Amniotic epithelial cell (primary cell): ENCODE data around the gene NDRG3.
"Not testable (repeated sequence)": the region's sequence is repeated elsewhere in the genome, so short reads cannot be mapped to it uniquely, and the experiment has no call there.

Experiments used
- DNase-seq: peaks from one replicate; pipeline ENCODE4 v3.0.0-alpha.2; 2010; ENCODE audit warnings: low read depth

Gene NDRG3

DNA sequence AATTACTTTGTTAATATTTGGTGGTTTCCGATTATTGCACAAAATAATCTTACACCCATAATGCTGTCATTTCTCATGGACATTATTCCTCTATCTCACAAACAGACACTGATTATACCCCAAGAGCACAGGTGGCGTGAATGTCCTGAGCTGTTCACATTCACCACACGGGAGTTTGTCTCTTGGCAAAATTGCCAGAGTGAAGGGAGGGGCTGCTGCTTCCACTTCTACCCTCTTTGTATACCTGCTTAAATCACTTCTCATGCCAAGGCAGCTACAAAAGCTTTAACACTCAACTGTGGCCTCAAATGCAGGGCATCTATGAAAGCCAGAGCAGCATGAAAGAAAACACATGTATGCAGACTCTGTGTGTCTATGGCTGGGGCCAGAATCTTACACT lies 58.0 kb downstream of the NDRG3 start:
- no peak for DNase-seq

DNA sequence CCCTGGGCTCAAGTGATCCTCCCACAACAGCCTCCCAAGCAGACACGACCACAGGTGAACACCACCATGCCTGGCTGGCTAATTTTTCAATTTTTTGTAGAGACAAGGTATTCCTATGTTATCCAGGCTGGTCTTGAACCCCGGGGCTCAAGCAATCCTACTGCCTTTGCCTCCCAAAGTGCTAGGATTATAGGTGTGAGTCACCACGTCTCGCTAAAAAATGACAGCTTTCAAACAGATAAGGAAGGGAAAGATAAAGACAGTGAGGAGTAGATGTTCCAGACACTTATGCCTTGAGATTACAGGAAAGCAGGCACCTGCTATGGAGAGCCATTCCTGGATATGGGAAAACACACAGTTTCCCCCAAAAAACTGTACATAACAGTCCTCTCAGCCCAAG lies 58.9 kb downstream of the NDRG3 start:
- peak; percentile 11 for DNase-seq

DNA sequence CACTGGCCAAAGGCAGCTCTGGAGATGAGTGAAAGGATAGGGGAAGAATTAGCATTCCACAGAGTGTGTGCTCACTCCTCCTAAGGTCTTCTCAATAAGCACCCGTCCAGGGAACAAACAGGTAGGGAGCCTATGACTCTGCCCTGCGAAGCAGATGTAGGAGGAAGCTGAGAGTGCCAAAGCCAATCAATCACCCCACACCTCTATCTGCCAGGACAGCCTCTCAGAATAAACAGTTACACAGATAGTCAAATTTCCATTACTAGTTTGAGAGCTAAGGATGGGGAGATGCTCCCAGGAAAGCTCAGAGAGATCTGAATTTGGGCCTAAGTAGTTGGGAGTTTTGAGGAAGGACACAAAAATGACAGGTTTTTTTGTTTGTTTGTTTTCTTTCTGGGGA lies 59.4 kb downstream of the NDRG3 start:
- no peak for DNase-seq

DNA sequence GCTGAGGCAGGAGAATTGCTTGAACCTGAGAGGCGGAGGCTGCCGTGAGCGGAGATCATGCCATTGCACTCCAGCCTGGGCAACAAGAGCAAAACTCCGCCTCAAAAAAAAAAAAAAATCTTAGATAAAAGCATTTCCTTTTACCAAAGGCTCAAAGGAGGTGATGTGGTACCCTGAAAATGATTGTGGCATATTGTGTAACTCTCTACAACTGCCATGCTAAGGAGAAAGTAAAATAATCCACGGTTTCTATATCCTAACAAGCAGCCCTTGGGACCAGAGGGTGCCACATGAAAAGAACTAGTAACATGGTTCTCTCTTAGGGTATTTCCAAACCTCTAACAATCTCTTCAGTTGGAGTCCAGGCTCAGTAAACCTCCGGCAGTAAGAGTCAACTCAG lies 61.1 kb downstream of the NDRG3 start:
- no peak for DNase-seq

DNA sequence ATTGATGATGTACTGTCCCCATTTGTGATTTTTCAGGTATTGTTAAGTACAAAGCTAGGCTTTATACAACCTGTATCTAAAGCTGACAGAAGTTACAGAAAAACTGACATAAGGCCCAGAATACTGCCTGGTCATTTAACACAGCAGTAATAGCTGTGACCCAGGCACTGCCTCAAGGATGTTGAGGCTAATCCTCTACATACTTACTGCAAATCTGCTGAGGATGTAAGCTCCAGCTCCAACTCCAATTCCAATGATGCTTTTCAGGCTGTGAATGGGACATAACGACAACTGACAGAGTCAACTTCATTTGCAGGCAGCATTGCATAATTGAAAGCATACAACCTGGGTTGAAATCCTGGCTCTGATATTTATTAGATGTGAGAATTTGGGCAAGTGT lies 63.6 kb downstream of the NDRG3 start:
- DNase-seq, result no peak

DNA sequence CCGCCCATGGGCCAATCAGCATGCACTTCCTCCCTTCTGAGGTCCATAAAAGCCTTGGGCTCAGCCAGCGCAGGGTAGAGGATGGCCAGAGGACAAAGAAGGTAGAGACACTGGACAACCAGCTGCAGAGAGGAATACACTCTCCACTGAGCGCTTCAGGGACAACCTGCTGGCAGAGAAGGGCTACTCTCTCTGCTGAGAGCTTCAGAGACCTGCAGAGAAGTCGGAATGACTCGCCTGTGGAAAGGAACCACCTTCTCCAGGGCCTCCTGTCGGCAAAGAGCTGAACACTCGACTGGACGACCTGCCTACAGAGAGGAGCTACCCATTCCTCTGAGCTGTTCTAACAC lies 68.5 kb downstream of the NDRG3 start:
- DNase-seq, result no peak

DNA sequence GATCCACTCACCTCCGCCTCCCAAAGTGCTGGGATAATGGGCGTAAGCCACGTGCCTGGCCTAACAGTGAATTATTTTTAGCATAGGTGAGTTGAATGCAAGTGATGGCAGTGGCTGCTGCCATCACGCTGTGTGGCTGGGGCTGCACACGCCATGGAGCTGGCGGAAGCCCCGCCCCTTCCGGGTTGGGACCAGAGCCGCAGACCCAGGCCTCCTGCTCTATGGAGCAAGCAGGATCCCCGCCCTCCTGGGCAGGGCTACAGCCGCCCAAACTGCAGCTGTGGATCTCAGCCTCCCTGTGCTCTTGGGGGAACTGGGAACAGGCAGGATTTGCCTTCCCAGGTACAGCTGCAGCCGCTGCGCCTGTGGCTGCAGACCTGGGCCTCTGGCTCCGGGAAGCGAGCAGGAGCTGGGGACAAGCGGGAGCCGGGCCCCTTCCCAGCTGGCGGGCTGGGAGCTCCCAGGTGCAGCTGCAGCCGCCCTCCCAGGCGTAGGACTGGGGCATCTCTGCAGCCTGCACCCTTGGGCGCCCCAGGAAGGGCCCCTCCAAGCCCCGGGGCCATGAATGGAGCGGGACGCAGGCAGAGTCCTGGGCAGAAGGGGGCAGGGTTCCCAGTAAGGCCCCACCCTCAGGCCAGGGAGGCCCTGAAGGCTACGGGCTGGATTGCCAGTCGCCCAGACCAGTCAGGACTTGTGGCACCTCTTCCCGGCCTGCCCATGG lies 69.0 kb downstream of the NDRG3 start:
- DNase-seq, result no peak

DNA sequence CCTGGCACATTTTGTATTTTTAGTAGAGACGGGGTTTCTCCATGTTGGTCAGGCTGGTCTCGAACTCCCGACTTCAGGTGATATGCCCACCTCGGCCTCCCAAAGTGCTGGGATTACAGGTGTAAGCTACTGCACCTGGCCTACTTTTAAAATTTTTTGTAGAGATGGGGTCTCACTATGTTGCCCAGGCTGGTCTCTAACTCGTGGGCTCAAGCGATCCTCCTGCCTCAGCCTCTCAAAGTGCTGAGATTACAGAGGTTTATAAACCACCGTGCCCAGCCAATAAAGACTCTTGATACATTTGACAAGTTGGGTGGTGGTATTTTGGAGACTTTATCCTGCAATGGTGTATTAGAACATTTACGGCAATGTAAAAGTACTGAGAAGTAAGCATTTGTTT lies 70.3 kb downstream of the NDRG3 start:
- DNase-seq, result not testable (repeated sequence)

DNA sequence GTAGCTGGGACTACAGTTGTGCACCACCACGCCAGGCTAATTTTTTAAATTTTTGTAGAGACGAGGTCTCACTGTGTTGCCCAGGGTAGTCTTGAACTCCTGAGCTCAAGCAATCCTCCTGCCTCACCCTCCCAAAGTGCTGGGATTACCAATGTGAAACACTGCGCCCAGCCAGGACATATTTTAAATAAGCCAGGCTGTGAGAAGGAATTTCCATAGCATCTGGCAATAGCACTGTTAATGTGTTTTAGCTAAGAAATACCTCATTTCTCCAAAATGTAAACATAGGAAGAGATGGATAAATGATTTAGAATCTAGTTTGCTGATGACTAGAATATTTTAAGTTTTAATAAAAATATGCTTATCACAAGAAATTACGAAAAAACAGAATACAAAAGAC lies 72.9 kb downstream of the NDRG3 start:
- no peak for DNase-seq

DNA sequence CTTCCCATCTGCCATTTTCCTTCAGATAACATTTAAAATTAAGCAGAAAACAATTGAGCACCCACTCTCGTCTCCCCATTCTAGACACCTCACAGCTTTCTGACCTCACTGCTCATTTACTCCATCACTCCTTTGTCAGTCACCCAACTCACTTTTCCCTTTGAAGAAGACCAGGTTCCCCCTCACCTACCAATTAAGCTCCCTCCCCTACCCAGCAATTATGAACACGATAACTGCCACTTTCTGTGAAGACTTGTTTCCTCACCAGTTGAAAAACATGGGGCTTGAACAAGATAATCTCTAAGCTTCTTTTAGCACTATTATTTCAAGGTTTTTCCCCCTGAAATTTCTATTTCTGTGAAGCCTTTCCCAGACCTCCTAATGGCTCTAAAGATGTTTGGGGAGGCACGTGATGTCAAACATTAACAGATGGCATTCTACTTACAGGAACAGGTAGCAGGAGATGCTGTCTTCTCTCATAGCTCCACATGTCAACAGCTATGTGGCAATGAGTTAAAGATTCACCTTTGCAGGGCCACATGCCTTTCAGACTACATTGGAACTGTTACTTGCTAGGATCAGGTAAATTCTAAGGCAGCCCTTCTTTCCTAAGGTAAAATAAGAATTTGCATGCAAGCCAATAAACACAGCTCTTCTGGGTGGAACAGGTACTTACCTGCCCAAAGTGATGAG lies 75.1 kb downstream of the NDRG3 start:
- DNase-seq, result no peak

DNA sequence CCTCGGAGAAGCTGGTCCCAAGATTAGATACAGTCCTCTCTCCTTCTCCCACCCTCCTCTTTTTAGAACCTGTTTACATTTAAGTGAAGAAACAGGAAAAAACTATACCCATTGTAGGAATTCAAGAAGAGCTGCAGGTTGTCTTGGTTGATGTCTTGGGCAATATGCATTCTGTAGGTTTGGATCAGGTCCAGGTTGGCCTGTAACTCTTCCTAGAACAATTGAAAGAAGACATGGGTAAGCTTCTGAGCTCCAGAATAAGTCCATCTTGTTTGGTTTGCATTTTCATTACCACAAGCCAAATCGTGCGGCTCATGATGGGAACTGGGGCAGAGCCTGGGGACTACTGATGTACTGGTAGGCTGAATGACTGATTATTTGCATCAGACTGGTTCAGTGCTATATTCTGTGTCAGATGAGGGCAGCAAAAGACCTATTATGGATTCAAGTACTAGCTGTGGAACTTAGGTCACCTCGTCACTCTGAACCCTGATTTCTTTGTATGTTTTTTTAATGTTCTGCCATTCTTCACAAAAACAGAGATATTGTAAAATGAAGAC lies 79.6 kb downstream of the NDRG3 start:
- peak; percentile 69 for DNase-seq

DNA sequence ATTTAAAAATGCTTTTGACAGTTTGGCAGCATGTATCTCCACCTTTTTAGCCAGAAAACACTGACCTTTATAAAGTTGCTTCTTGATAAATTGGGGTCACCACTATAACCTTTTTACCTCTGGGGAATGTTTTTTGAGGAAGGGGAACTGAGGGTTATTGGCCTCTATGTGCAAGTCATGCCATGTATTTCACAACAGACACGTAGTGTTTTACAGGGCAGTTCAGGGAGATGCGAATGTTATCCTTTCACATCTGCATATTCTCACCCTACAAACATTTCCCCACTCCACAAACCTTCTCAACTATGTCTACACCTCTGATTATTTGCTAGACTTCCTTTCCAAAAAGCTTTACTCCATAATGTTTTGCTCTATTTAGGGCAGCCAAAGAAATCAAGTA lies 82.9 kb downstream of the NDRG3 start:
- DNase-seq, result peak; percentile 57

DNA sequence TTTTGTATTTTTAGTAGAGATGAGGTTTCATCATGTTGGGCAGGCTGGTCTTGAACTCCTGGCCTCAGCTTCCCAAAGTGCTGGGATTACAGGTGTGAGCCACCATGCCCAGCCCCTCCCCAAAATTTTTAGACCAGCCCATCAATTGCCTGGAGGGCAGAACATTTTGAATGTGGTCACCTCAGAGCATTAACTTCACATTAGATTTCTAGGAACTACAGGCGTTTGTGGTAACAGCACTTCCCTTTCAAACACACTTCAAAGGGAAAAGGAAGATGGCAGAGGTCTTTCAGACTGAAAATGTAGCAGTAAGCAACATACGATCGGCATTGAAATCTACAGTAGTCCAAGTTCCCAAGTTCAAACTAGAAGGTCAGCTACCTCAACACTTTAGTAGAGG lies 87.6 kb downstream of the NDRG3 start:
- DNase-seq, result no peak

DNA sequence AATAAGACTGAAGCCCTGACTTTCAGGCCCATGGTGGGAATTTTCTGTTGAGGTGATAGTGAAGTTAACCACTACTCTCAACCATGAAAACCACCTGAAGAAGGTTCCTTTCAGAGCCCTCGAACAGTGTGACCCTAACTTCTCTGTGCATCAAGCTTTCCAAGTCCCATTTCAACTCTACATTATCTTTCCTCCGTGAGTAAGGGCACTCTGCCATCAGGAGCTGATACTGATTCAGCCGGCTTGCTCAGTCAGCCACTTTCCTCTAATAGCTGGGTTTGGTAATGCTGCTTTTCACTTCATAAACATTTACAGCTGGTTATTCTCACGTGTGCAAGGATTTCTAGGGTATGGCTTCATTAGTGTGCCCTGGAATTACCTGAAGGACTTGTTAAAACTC lies 89.2 kb downstream of the NDRG3 start:
- peak; percentile 2 for DNase-seq

DNA sequence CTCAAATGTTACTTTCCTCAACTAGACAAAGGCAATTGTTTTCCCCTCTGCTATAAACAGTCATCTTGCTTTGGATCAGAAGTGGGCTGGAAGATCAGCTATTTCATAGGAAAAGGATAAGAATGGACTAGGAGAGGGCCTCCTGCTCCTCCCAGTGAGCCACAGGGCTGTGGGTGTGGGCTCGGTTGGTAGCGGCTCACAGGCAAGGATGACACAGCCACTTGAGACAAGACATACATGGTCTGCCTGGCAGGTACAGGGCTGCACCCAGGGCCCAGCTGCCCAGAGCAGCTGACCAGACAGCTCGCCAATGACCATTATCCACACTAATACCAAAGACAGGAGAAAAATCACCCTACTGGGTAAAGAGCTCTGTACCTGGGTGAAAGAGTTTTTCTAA lies 90.9 kb downstream of the NDRG3 start:
- no peak for DNase-seq

DNA sequence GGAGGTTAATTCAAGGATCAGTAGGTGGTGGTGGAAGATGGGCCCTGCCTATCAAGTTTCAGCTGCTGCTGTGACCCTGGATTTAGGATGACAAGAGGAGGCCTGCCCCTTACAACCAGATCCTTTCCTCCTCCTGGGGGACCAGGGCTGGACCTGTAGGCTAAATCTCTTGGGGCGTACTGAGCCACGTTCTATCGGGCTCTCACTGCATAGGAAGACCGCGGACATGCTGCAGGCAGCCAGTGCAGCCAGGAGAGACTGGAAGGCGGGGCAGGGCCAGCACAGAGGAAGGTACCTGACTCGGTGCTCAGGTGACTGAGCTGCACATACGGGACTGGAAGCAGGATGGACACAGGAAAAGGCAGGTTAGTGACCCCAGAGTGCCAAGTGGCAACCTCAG lies 91.4 kb downstream of the NDRG3 start:
- DNase-seq, result no peak

DNA sequence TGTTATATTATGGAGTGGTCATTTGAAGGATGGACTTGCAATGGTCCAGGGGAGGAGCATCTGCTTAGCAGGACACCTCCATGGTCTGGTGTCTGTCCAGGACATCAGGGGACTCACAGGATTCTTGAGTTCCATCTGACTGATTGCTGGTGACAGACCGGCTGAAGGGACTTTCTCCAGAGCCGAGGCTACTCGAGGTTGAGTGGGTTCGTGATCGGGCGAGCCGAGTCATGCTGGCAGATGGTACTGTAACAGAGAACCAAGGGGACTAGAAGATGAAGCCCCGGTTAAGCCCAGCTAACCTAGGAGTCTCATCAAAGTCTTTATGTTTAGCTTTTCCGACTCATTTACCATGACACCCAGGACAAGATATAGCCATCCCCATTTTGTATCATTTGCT lies 92.4 kb downstream of the NDRG3 start:
- DNase-seq, result no peak

DNA sequence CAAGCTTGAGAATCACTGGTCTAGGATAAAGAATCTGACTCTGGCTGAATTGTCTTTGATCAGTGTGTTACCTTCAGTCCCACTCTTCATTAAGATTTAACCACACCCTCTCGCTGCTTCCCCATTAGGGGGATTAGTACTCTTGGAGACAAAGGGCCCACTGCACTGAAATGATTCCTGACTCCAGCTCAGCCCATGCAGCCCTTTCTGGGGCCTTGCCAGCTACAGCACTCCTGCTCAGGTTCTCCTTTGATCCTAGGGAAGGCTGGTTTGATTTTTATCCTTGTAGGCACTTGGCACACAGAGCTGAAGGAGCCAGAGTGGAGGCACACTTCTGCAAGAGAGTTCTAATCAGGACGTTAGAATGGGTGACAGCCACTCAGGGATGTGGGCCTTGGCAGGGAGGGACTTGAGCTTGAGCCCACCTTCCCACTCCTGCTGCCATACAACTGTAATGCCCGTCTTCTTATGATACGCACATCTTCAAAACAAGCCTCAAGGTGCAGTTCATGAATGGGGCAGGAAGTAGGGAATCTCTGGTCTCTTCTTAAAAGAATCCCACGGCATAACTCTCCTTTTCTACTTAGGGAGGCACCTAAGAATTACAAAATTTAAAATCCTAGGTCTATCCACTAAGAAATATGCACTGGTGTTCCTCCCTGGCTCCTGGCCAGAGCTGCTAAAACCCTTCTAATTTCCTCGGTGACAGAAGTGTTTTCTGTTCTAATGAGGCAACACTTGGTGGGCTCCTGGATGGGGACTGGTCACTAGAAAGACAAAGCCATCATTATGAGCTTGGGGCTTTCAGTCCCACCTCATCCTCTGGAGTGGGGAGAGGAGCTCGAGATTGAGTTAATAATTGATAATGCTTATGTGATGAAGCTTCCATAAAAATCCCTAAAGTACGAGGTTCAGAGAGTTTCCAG lies 98.4 kb downstream of the NDRG3 start:
- DNase-seq, result no peak

DNA sequence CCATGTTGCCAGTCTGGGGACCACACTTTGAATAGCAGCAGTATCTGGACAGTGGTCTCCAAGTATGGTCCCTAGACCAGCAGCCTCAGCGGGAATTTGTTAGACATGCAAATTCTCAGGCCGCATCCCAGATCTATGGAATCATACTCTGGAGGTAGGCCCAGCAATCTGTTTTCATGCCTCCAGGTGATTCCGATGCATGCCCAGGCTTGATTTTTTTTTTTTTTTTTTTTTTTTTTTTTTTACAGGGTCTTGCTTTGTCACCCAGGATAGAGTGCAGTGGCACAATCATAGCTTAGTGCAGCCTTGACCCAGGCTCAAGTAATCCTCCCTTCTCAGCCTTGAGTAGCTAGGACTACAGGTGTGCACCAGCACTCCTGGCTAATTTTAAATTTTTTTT lies 99.2 kb downstream of the NDRG3 start:
- DNase-seq, result no peak

DNA sequence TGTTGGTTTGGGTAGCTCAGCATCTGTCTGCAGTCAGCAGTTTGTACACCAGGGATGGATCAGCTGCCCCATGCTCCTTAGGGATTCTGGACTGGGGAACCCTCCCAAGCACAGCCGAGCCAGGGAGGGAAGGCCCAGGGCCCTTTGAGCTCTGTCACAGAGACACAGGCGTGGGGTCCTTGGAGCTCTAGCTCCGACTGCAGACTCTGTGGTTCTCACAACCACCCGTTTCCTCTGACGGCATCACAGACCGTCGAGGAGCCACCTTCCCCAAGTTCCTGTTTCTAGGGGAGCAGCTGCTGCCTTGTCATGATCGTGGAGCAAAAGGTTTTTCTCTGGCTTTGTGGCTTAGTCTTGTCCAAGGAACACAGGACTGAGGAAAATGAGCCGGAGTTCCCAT lies 99.9 kb downstream of the NDRG3 start, which contains the start of gene SLA2:
Gene SLA2, minus strand, starts transcription at position 199 of the 400 bp plus-strand sequence. CDS start 4,861 bp downstream, outside the sequence.
- DNase-seq, result no peak

DNA sequence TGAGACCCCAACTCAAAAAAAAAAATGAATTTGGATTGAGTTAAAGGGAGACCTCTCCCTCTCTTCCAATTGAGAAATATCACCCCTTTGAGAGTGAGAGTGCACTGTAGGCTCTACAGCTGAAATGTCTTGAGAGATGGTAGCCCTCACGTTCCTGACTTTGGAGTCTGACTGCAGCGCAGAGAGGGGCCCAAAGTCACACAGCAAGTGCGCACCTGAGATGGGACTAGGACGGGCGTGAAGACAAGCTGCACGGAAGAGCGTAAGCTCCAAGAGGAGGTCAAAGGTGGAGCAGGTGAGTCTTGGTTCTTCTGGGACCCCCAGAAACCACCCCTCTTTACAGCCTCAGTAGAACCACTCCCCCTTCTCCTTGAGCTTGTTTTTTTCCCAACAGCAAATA lies 100.5 kb downstream of the NDRG3 start:
- no peak for DNase-seq

DNA sequence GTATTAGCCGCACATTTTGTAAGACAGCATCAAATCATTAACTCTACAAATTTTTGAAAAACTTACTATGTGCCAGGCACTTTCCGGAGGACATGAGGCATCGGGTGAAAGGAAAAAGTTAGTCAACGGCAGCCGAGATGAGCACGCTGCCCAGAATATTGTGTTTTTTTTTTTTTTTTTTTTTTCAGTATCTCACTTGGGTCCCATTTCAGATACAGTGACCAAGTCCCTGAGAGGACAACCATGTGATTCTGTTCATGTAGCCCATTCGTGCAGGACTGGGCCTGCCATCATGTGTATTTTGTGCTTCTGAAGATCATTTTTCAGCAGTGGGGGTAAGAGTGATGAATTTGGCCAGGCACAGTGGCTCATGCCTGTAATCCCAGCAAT lies 101.2 kb downstream of the NDRG3 start:
- DNase-seq, result no peak
